ENCODE results near the gene HEMGN. TPM values are rescaled to one million over a fixed set of nuclear protein-coding genes. Genes with fewer than 3 reads are reported as not detected.

The HEMGN gene
- polyA plus RNA-seq, 3 donors = 0.18 TPM; not detected in 2

DNA sequence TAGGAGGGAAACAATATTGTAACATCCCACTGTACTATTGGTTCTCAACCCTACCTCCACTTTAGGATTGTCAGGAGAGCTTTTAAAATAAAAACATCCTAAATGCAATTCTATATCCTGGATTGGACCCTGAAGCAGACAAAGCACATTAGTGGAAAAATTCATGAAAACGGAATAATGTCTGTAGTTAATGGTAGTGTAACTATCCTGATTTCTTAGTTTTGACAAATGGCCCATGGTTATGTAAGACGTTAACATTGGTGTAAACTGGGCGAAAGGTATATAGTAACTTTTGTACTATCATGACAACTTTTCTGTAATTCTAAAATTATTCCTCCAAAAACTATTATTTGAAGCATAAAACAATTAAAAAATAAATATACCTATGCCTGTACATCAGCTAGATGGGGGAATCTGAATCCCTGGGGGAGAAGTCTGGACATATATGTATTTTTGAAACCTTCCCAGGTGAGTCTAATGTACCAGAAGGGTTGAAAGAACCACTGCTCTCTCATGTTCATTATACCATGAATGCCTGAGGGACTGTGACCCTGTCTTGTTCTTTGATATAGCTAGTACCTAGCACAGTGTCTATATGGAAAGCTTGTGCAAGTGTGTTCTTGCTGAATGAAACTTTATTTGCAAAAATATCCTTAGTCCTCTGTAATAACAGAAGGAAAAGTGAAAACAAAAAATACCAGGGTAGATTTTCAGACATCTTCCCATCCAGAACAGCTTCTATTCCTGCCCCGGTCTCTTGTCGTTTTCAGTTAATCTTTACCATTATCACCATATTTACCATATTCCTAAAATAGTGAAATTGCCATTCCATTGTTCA is 12.3 kb downstream of the HEMGN start:
- H3K4me2 ChIP-seq (replicated peaks; ENCODE audit: extremely low read depth, low read length, poor library complexity, severe bottlenecking) = no peak overlapping the region
- no peaks in the 10 kb centered on the region for H3K9me3 ChIP-seq (replicated peaks in 1 of 2; ENCODE audit: control insufficient read depth in 1 of 2, insufficient read depth in 1 of 2, low read length in 2 of 2)
- Mint-ChIP-seq H3K4me3 (no peak overlapping the region), H3K9me3 (no peaks in the 10 kb centered on the region), H3K27me3 (ENCODE audit: low read depth in 3 of 3) (no peaks in the 10 kb centered on the region), H3K4me1 (peaks cover 32% of the 10 kb centered on the region), H3K36me3 (peaks cover 0 to 4% of the 10 kb centered on the region in 2 donors), H3K27ac (no peak overlapping the region)
- no peak overlapping the region for H3K9ac ChIP-seq (ENCODE audit: insufficient read depth, low read length, poor library complexity, severe bottlenecking)
- WGBS (ENCODE audit: insufficient coverage) = no CpG with 5 or more reads among the region's 5 CpGs
- no peak overlapping the region for H3K4me3 ChIP-seq (replicated peaks in 1 of 3; ENCODE audit: low read depth in 2 of 3, low read length in 3 of 3)
- intact Hi-C loops (cut with micrococcal nuclease) = loop anchor here in 1 of 2 donors (10.0 kb wide), 2 partner anchors 291 to 329 kb away; partner anchors contain the start of genes NCBP1, TBC1D2 and TSTD2
- DNase-seq = no peak
- H3K36me3 ChIP-seq (replicated peaks in 1 of 2; ENCODE audit: control insufficient read depth in 1 of 2, insufficient read depth in 2 of 2, low read length in 2 of 2) = no peaks in the 10 kb centered on the region
- H3K27ac ChIP-seq (ENCODE audit: low read depth in 1 of 2, low read length in 2 of 2) = no peak overlapping the region
- H3K4me1 ChIP-seq (ENCODE audit: control insufficient read depth in 1 of 2, insufficient read depth in 2 of 2, low read length in 2 of 2) = peaks cover 38 to 42% of the 10 kb centered on the region in 2 donors
- H3K27me3 ChIP-seq (ENCODE audit: control insufficient read depth in 2 of 2, insufficient read depth in 2 of 2, low read length in 2 of 2) = no peaks in the 10 kb centered on the region
- H4K20me1 ChIP-seq (ENCODE audit: insufficient read depth, low read length) = no peaks in the 10 kb centered on the region
- peaks cover 13% of the 10 kb centered on the region for H3K79me2 ChIP-seq (ENCODE audit: insufficient read depth, low read length)
- H2AFZ ChIP-seq (ENCODE audit: insufficient read depth, low read depth, low read length, poor library complexity, severe bottlenecking) = no peak overlapping the region
- TF ChIP-seq, protein P1, sequence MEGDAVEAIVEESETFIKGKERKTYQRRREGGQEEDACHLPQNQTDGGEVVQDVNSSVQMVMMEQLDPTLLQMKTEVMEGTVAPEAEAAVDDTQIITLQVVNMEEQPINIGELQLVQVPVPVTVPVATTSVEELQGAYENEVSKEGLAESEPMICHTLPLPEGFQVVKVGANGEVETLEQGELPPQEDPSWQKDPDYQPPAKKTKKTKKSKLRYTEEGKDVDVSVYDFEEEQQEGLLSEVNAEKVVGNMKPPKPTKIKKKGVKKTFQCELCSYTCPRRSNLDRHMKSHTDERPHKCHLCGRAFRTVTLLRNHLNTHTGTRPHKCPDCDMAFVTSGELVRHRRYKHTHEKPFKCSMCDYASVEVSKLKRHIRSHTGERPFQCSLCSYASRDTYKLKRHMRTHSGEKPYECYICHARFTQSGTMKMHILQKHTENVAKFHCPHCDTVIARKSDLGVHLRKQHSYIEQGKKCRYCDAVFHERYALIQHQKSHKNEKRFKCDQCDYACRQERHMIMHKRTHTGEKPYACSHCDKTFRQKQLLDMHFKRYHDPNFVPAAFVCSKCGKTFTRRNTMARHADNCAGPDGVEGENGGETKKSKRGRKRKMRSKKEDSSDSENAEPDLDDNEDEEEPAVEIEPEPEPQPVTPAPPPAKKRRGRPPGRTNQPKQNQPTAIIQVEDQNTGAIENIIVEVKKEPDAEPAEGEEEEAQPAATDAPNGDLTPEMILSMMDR (IDR thresholded peaks at IDR 0.05) = no peak

DNA sequence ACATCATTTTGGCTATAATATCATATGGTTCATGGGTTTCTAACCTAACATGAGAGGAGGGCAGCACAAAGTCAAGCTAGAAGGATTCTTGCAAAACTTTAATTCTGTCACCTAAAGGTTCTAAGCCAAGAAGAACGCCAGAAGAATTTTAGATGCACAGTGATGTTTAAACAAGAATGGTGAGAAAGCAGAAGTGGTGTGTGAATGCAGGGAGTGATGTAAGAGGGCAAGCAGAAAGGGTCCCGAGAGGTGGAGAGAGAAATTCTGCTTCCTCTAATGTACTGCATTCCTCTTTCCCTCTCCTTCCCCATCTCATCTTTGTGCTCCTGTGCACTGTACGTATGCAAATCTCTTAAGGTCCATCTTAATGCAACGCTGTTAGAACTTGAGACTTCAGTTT is 13.6 kb downstream of the HEMGN start:
- Histone ChIP-seq H3K36me3 (replicated peaks in 1 of 2; ENCODE audit: control insufficient read depth in 1 of 2, insufficient read depth in 2 of 2, low read length in 2 of 2) (no peaks in the 10 kb centered on the region), H3K9ac (ENCODE audit: insufficient read depth, low read length, poor library complexity, severe bottlenecking) (no peak overlapping the region), H3K4me2 (replicated peaks; ENCODE audit: extremely low read depth, low read length, poor library complexity, severe bottlenecking) (peak overlapping the region; percentile 79), H3K9me3 (replicated peaks in 1 of 2; ENCODE audit: control insufficient read depth in 1 of 2, insufficient read depth in 1 of 2, low read length in 2 of 2) (no peaks in the 10 kb centered on the region), H3K79me2 (ENCODE audit: insufficient read depth, low read length) (peaks cover 26% of the 10 kb centered on the region), H4K20me1 (ENCODE audit: insufficient read depth, low read length) (no peaks in the 10 kb centered on the region), H3K4me3 (replicated peaks in 1 of 3; ENCODE audit: low read depth in 2 of 3, low read length in 3 of 3) (peak overlapping the region in 1 of 3 experiments; percentile 83), H2AFZ (ENCODE audit: insufficient read depth, low read depth, low read length, poor library complexity, severe bottlenecking) (peak overlapping the region; percentile 32), H3K27me3 (ENCODE audit: control insufficient read depth in 2 of 2, insufficient read depth in 2 of 2, low read length in 2 of 2) (no peaks in the 10 kb centered on the region), H3K27ac (ENCODE audit: low read depth in 1 of 2, low read length in 2 of 2) (peak overlapping the region in 1 of 2 donors; percentile 98), H3K4me1 (ENCODE audit: control insufficient read depth in 1 of 2, insufficient read depth in 2 of 2, low read length in 2 of 2) (peaks cover 39 to 54% of the 10 kb centered on the region in 2 donors)
- Mint-ChIP-seq H3K36me3 (peaks cover 0 to 4% of the 10 kb centered on the region in 2 donors), H3K27ac (peak overlapping the region; percentile 70 to 90 (median 85)), H3K27me3 (ENCODE audit: low read depth in 3 of 3) (no peaks in the 10 kb centered on the region), H3K4me1 (peaks cover 41% of the 10 kb centered on the region), H3K4me3 (peak overlapping the region in 1 of 2 donors; percentile 78), H3K9me3 (no peaks in the 10 kb centered on the region)
- intact Hi-C loops (cut with micrococcal nuclease) = loop anchor here (5.0 to 10.0 kb wide), 6 partner anchors 63 to 333 kb away; partner anchors contain the start of genes TBC1D2 (in 2 of the 2), NANS (in 1 of the 2), NCBP1 (in 1 of the 2) and TSTD2 (in 1 of the 2)
- TF ChIP-seq, protein P1 (IDR thresholded peaks at IDR 0.05) = no peak
- peak; percentile 72 to 79 (median 78) for DNase-seq
- no CpG with 5 or more reads among the region's 4 CpGs for WGBS (ENCODE audit: insufficient coverage)

Data from CD14-positive monocyte (primary cell).